DOHH2 (cell line): Measurements from ENCODE around the gene TMEM107.

Experiments
- H3F3A ChIP-seq: fragments of 200-600 bp; sonication (generic), shearing (Covaris generic); 2 replicates; pipeline ENCODE4 v1.6.0; 2016; ENCODE audit warnings: antibody characterized with exemption, mild to moderate bottlenecking; ENCODE audit not compliant: control insufficient read depth, insufficient read depth
- H3K27ac ChIP-seq: fragments of 200-600 bp; sonication (generic); 2 replicates; pipeline ENCODE4 v1.5.1; 2014; ENCODE audit warnings: low read depth, mild to moderate bottlenecking, low read length, moderate library complexity
- H3K27me3 ChIP-seq: fragments of 200-600 bp; sonication (generic); 2 replicates; pipeline ENCODE4 v1.6.1; 2014; ENCODE audit warnings: mild to moderate bottlenecking, low read length, mixed read lengths; ENCODE audit not compliant: control insufficient read depth
- H3K36me3 ChIP-seq: fragments of 200-600 bp; sonication (generic); 2 replicates; pipeline ENCODE4 v1.6.1; 2014; ENCODE audit warnings: mild to moderate bottlenecking, low read length, moderate library complexity, mixed read lengths; ENCODE audit not compliant: control insufficient read depth
- H3K4me1 ChIP-seq: fragments of 200-600 bp; sonication (generic); 2 replicates; pipeline ENCODE4 v1.6.1; 2014; ENCODE audit warnings: mild to moderate bottlenecking, low read length, mixed read lengths; ENCODE audit not compliant: control insufficient read depth
- H3K4me2 ChIP-seq: fragments of 200-600 bp; sonication (generic); 2 replicates; pipeline ENCODE4 v1.6.0; 2014; ENCODE audit warnings: mild to moderate bottlenecking, low read length, moderate library complexity
- H3K4me3 ChIP-seq: fragments of 200-600 bp; sonication (generic); 2 replicates; pipeline ENCODE4 v1.5.1; 2014; ENCODE audit warnings: mild to moderate bottlenecking, low read length, mixed read lengths
- H3K79me2 ChIP-seq: fragments of 200-600 bp; sonication (generic); 2 replicates; pipeline ENCODE4 v1.6.1; 2014; ENCODE audit warnings: mild to moderate bottlenecking, low read length, mixed read lengths; ENCODE audit not compliant: control insufficient read depth
- H3K9me2 ChIP-seq: fragments of 200-600 bp; sonication (generic); replicated peaks from 2 replicates; pipeline ENCODE4 v1.6.1; 2014; ENCODE audit warnings: mild to moderate bottlenecking, low read length, mixed read lengths; ENCODE audit not compliant: control insufficient read depth
- H3K9me3 ChIP-seq: fragments of 200-600 bp; sonication (generic); 2 replicates; pipeline ENCODE4 v1.6.1; 2014; ENCODE audit warnings: antibody characterized with exemption, low read length, mixed read lengths; ENCODE audit not compliant: control insufficient read depth, insufficient read depth
- H4K20me1 ChIP-seq: fragments of 200-600 bp; sonication (generic); 2 replicates; pipeline ENCODE4 v1.6.0; 2014; ENCODE audit warnings: low read depth, mild to moderate bottlenecking, antibody characterized with exemption, low read length, moderate library complexity; ENCODE audit not compliant: control insufficient read depth, insufficient read depth
- EZH2phosphoT487 ChIP-seq: fragments of 200-600 bp; sonication (generic); IDR thresholded peaks from 2 replicates; pipeline ENCODE4 v1.6.1; 2017; ENCODE audit warnings: borderline replicate concordance, mild to moderate bottlenecking, antibody characterized with exemption, low read length, moderate library complexity, mixed read lengths
- TF ChIP-seq, protein P1 (sequence below): fragments of 200-600 bp; sonication (generic); IDR thresholded peaks from one replicate; pipeline ENCODE4 v1.5.1; 2014; ENCODE audit warnings: antibody characterized with exemption, mild to moderate bottlenecking, low read depth, low read length; ENCODE audit not compliant: poor library complexity, severe bottlenecking

Gene TMEM107

DNA sequence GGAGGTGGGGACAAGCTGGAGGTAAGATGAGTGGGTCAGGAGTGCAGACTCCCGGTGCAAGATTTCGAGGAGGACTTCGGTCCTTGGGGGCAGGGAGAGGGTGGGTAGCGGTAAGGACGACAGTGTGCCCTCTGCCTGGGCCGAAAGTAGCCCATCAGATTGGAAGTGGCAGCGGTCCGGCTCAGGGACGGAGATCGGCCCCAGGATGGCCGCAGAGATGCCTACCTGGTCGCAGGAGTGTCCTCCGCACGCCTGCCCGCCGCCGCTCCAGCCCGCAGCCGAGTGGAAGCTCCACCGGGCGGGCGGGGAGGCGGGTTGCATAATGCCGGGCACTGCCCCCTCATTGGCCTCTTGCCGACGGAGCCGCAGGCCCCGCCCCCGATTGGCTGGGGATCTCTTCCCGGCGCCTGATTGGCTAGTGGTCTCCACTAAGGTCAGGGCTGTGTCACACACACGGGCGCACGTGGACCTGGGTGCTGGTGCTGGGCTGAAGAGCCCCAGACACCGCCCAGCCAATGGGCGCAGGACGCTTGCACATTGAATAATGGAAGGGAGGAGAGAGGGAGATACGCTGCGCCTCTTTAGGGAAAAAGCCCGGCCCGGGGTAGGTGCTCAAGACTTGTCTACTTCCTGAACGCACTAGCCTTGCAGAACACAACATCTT lies 23.9 kb downstream of the TMEM107 start, which contains the start of gene PER1:
Gene PER1, minus strand, starts transcription at position 293 of the 664 bp plus-strand sequence. CDS start 1,698 bp downstream, outside the sequence.
- Histone ChIP-seq H3K4me2 (peak within 1 kb of the TSS; percentile 99), H3K4me3 (peak within 1 kb of the TSS; percentile 90), H4K20me1 (no peaks in the 10 kb centered on the region), H3F3A (peaks cover 11% of the 10 kb centered on the region), H3K9me2 (no peaks in the 10 kb centered on the region), H3K27me3 (no peaks in the 10 kb centered on the region), H3K79me2 (peaks cover 24% of the 10 kb centered on the region), H3K36me3 (peaks cover 30% of the 10 kb centered on the region), H3K4me1 (peaks cover 64% of the 10 kb centered on the region), H3K27ac (peak within 1 kb of the TSS; percentile 64), H3K9me3 (no peaks in the 10 kb centered on the region)
- no peak for TF ChIP-seq EZH2phosphoT487
- TF ChIP-seq, protein P1, sequence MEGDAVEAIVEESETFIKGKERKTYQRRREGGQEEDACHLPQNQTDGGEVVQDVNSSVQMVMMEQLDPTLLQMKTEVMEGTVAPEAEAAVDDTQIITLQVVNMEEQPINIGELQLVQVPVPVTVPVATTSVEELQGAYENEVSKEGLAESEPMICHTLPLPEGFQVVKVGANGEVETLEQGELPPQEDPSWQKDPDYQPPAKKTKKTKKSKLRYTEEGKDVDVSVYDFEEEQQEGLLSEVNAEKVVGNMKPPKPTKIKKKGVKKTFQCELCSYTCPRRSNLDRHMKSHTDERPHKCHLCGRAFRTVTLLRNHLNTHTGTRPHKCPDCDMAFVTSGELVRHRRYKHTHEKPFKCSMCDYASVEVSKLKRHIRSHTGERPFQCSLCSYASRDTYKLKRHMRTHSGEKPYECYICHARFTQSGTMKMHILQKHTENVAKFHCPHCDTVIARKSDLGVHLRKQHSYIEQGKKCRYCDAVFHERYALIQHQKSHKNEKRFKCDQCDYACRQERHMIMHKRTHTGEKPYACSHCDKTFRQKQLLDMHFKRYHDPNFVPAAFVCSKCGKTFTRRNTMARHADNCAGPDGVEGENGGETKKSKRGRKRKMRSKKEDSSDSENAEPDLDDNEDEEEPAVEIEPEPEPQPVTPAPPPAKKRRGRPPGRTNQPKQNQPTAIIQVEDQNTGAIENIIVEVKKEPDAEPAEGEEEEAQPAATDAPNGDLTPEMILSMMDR: no peak

- Histone ChIP-seq H3K27ac (peak overlapping the region; percentile 64), H3K9me2 (no peaks in the 10 kb centered on the region), H3K4me3 (peak overlapping the region; percentile 90), H3K27me3 (no peaks in the 10 kb centered on the region), H3F3A (peaks cover 11% of the 10 kb centered on the region), H3K36me3 (peaks cover 35% of the 10 kb centered on the region), H3K79me2 (peaks cover 24% of the 10 kb centered on the region), H3K4me2 (peak overlapping the region; percentile 99), H3K4me1 (peaks cover 58% of the 10 kb centered on the region), H4K20me1 (no peaks in the 10 kb centered on the region), H3K9me3 (no peaks in the 10 kb centered on the region)
- no peak for TF ChIP-seq EZH2phosphoT487
- TF ChIP-seq, protein P1: no peak
Measured at GRCh38 chr17:8151641-8152111, 24.5 kb downstream of the TMEM107 start.

GRCh38 chr17:8151120-8151640 lies 25.0 kb downstream of the TMEM107 start:
- H3F3A ChIP-seq: peaks cover 11% of the 10 kb centered on the region
- H4K20me1 ChIP-seq: no peaks in the 10 kb centered on the region
- no peaks in the 10 kb centered on the region for H3K9me3 ChIP-seq
- H3K27ac ChIP-seq: peak overlapping the region; percentile 64
- H3K27me3 ChIP-seq: no peaks in the 10 kb centered on the region
- peaks cover 39% of the 10 kb centered on the region for H3K36me3 ChIP-seq
- peak overlapping the region; percentile 90 for H3K4me3 ChIP-seq
- H3K4me1 ChIP-seq: peaks cover 58% of the 10 kb centered on the region
- H3K79me2 ChIP-seq: peaks cover 24% of the 10 kb centered on the region
- TF ChIP-seq, protein P1: no peak
- TF ChIP-seq EZH2phosphoT487: no peak
- H3K4me2 ChIP-seq: peak overlapping the region; percentile 99
- H3K9me2 ChIP-seq: no peaks in the 10 kb centered on the region
